Gastroesophageal sphincter (tissue), 4 donors: ENCODE results near the gene PRKAR1B. TPM values are rescaled to one million over a fixed set of nuclear protein-coding genes. Genes with fewer than 3 reads are reported as not detected.
A peak's percentile ranks its signal among the peaks of the same experiment; 100 is the strongest.

Experiments used
- ATAC-seq: fragments of 150-250 bp; one replicate; pipeline ENCODE4 v1.9.1; 2016; ENCODE audit warnings: mild to moderate bottlenecking, moderate library complexity
- H3K27ac ChIP-seq, 4 donors: fragments of 200-600 bp; sonication (generic) in 3 of 4; 1 replicate in 3 of 4; 2 replicates in 1 of 4; pipeline ENCODE4 v1.5.1; 2016 to 2019
- H3K27me3 ChIP-seq: fragments of 200-600 bp; sonication (generic); one replicate; pipeline ENCODE4 v1.5.1; 2019
- H3K36me3 ChIP-seq, 2 donors: fragments of 200-600 bp; sonication (generic); one replicate each; pipeline ENCODE4 v1.5.1; 2019; ENCODE audit warnings: control low read depth in 1 of 2
- H3K4me1 ChIP-seq, 3 donors: fragments of 200-600 bp; sonication (generic); 1 replicate in 2 of 3; 2 replicates in 1 of 3; pipeline ENCODE4 v1.5.1; 2016 to 2019; ENCODE audit warnings: control low read depth in 2 of 3
- H3K4me3 ChIP-seq, 2 donors: fragments of 200-600 bp; sonication (generic); one replicate each; pipeline ENCODE4 v1.5.1; 2019; ENCODE audit warnings: mild to moderate bottlenecking in 1 of 2, moderate library complexity in 1 of 2
- H3K9me3 ChIP-seq, 3 donors: fragments of 200-600 bp; sonication (generic); one replicate each; pipeline ENCODE4 v1.5.1; 2017 to 2019; ENCODE audit warnings: control low read depth in 2 of 3
- EP300 ChIP-seq: sonication (generic); formaldehyde crosslinking; IDR thresholded peaks from one replicate; pipeline ENCODE4 v1.6.1; 2017; ENCODE audit warnings: antibody characterized with exemption, mild to moderate bottlenecking
- POLR2A ChIP-seq, 2 donors: fragments of 450-650 bp; IDR thresholded peaks; one replicate each; pipeline ENCODE4 v1.6.1; 2017; ENCODE audit warnings: antibody characterized with exemption in 2 of 2, mild to moderate bottlenecking in 2 of 2, moderate library complexity in 1 of 2
- POLR2AphosphoS5 ChIP-seq: sonication (generic); formaldehyde crosslinking; IDR thresholded peaks from one replicate; pipeline ENCODE4 v1.6.1; 2017; ENCODE audit warnings: antibody characterized with exemption
- WGBS, 2 donors: methylation state at CpG; one replicate each; pipeline ENCODE4 v1.1.5; 2018; ENCODE audit warnings: low coverage in 1 of 2; 5-methylcytosine and 5-hydroxymethylcytosine counted together
- total RNA-seq, 4 donors: library from RNA; depleted of rRNA; stranded (reverse); fragments of >200 nt; gene quantifications; one replicate each; pipeline ENCODE4 v1.1.0, GENCODE V29; 2016
- TF ChIP-seq, protein P1 (sequence below), 4 experiments: fragments of 200-600 bp in 2 of 4; fragments of 450-650 bp in 2 of 4; sonication (generic) in 1 of 4; IDR thresholded peaks; one replicate each; pipeline ENCODE4 v1.5.1; 2017 to 2019; ENCODE audit warnings: antibody characterized with exemption in 4 of 4, mild to moderate bottlenecking in 2 of 4, moderate library complexity in 2 of 4

PRKAR1B gene
- total RNA-seq, 4 donors from 2014 or later: 11.6 to 39.1 (median 24.8) TPM

- Histone ChIP-seq H3K9me3 (no peaks in the 10 kb centered on the region), H3K36me3 (peaks cover 0 to 53% of the 10 kb centered on the region in 2 donors), H3K27me3 (no peaks in the 10 kb centered on the region), H3K27ac (peak overlapping the region in 3 of 4 donors; percentile 96 to 98 (median 96)), H3K4me1 (peaks cover 0 to 57% (median 18%) of the 10 kb centered on the region in 3 donors), H3K4me3 (peak overlapping the region in 1 of 2 donors; percentile 1)
- ATAC-seq: no peak
- 80 to 91% methylated on average over 3 to 8 of the region's 19 CpGs for WGBS, 2 donors
- TF ChIP-seq EP300 (no peak), POLR2AphosphoS5 (no peak), POLR2A (IDR thresholded peaks at IDR 0.05) (no peak)
- TF ChIP-seq, protein P1, sequence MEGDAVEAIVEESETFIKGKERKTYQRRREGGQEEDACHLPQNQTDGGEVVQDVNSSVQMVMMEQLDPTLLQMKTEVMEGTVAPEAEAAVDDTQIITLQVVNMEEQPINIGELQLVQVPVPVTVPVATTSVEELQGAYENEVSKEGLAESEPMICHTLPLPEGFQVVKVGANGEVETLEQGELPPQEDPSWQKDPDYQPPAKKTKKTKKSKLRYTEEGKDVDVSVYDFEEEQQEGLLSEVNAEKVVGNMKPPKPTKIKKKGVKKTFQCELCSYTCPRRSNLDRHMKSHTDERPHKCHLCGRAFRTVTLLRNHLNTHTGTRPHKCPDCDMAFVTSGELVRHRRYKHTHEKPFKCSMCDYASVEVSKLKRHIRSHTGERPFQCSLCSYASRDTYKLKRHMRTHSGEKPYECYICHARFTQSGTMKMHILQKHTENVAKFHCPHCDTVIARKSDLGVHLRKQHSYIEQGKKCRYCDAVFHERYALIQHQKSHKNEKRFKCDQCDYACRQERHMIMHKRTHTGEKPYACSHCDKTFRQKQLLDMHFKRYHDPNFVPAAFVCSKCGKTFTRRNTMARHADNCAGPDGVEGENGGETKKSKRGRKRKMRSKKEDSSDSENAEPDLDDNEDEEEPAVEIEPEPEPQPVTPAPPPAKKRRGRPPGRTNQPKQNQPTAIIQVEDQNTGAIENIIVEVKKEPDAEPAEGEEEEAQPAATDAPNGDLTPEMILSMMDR (IDR thresholded peaks at IDR 0.05): no peak
These were observed 215.0 kb downstream of the PRKAR1B start for GRCh38 chr7:512146-512510.

- Histone ChIP-seq H3K4me1 (peaks cover 0 to 57% (median 17%) of the 10 kb centered on the region in 3 donors), H3K4me3 (no peak overlapping the region), H3K36me3 (peaks cover 0 to 59% of the 10 kb centered on the region in 2 donors), H3K27ac (peak overlapping the region in 3 of 4 donors; percentile 96 to 98 (median 96)), H3K27me3 (no peaks in the 10 kb centered on the region), H3K9me3 (no peaks in the 10 kb centered on the region)
- TF ChIP-seq POLR2AphosphoS5 (no peak), EP300 (no peak), POLR2A (IDR thresholded peaks at IDR 0.05) (no peak)
- TF ChIP-seq, protein P1 (IDR thresholded peaks at IDR 0.05): no peak
- no peak for ATAC-seq
- WGBS, 2 donors: no CpG with 5 or more reads among the region's 25 CpGs
These were observed 215.5 kb downstream of the PRKAR1B start for GRCh38 chr7:511476-512145.

DNA sequence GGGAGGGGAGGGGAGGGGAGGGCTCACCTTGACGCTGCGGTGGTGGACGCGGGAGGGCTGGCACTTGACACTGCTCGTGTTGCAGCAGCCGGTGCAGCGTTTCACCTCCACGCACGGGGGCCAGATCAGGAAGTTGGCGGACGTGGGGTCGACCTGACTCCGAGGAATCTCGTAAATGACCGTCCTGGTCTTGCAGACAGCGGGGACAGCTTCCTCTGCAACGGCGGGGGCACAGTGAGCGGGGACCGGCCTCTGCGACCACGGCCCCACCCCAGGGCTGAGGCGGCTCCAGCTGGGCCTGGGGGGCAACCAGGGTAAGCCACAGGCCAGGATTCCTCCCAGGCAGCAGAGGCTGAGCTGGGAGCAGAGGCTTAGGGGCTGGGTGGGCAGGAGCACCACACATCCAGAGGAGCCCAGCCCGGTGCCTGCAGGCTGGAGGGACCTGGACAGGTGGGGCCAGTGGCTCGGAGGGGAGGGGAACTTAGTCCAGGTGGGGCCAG is 216.2 kb downstream of the PRKAR1B start:
- no peak for ATAC-seq
- 74% methylated on average over 18 of the region's 25 CpGs; no CpG with 5 or more reads in 1 of the 2 donors for WGBS, 2 donors
- Histone ChIP-seq H3K27me3 (no peaks in the 10 kb centered on the region), H3K36me3 (peaks cover 0 to 66% of the 10 kb centered on the region in 2 donors), H3K27ac (peak overlapping the region in 3 of 4 donors; percentile 27 to 98 (median 96)), H3K4me3 (no peak overlapping the region), H3K4me1 (peaks cover 0 to 55% (median 13%) of the 10 kb centered on the region in 3 donors), H3K9me3 (no peaks in the 10 kb centered on the region)
- TF ChIP-seq POLR2A (IDR thresholded peaks at IDR 0.05) (no peak), EP300 (no peak), POLR2AphosphoS5 (no peak)
- TF ChIP-seq, protein P1 (IDR thresholded peaks at IDR 0.05): no peak

DNA sequence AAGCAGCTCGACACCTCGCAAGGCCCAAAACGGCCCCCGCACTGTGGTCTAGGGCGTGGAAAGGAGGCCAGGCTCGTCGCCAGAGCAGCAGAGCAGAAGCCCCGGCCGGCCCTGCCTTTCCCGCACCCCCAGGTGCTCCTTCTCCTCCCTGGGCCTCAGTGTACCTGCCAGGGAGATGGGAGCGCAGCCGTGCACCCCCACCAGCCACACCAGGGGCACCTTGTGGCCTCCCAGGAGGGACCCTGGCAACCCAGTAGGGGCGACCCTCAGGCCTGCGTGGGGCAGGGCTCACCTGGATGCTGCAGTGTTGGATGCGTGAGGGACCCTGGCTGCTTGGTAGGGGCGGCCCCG is 217.0 kb downstream of the PRKAR1B start:
- Histone ChIP-seq H3K27me3 (no peaks in the 10 kb centered on the region), H3K36me3 (peaks cover 0 to 74% of the 10 kb centered on the region in 2 donors), H3K27ac (peak overlapping the region in 2 of 4 donors; percentile 23 to 26), H3K4me3 (no peak overlapping the region), H3K4me1 (peaks cover 0 to 53% (median 6%) of the 10 kb centered on the region in 3 donors), H3K9me3 (no peaks in the 10 kb centered on the region)
- no peak for ATAC-seq
- TF ChIP-seq POLR2A (IDR thresholded peaks at IDR 0.05) (no peak), EP300 (no peak), POLR2AphosphoS5 (no peak)
- TF ChIP-seq, protein P1 (IDR thresholded peaks at IDR 0.05): no peak
- WGBS, 2 donors: 78% methylated on average over 4 of the region's 17 CpGs; no CpG with 5 or more reads in 1 of the 2 donors
